ENCODE results near the gene TRIM24. TPM values are rescaled to one million over a fixed set of nuclear protein-coding genes. Genes with fewer than 3 reads are reported as not detected.

TRIM24 gene
- total and polyA plus RNA-seq, 2 of the 13 experiments (the other 11 are each of a cell fraction or from before 2014, with no cell fraction given): 100 to 106 TPM

- TF ChIP-seq SP140L (CRISPR knock-in tag; IDR thresholded peaks at IDR 0.05; ENCODE audit: borderline replicate concordance): no peak
- no peak for TF ChIP-seq ZNF20 (CRISPR knock-in tag; IDR thresholded peaks at IDR 0.05)
- TF ChIP-seq CREB1 (IDR thresholded peaks at IDR 0.05): no peak
- TF ChIP-seq CREB1 (CRISPR knock-in tag; IDR thresholded peaks at IDR 0.05): no peak
- TF ChIP-seq ONECUT2 (CRISPR knock-in tag; IDR thresholded peaks at IDR 0.05): no peak
- peak; percentile 81 for TF ChIP-seq MAX (IDR thresholded peaks at IDR 0.05)
- no peak; the same call in 1 of the 2 replicates for TF ChIP-seq FOXA3 (CRISPR knock-in tag; IDR thresholded peaks at IDR 0.05)
- TF ChIP-seq RXRA (CRISPR knock-in tag; IDR thresholded peaks at IDR 0.05): peak; percentile 70
- TF ChIP-seq ZNF121 (CRISPR knock-in tag; IDR thresholded peaks at IDR 0.05): no peak
- no peak for TF ChIP-seq YEATS4 (CRISPR knock-in tag; IDR thresholded peaks at IDR 0.05; ENCODE audit: borderline replicate concordance)
- TF ChIP-seq GTF2F1 (IDR thresholded peaks at IDR 0.05; ENCODE audit: low read length): peak; percentile 42; the same call in 1 of the 2 replicates
- no peak for TF ChIP-seq ZNF337 (CRISPR knock-in tag; IDR thresholded peaks at IDR 0.05; ENCODE audit: borderline replicate concordance, low read depth)
- no peak for TF ChIP-seq ZBTB49 (CRISPR knock-in tag; IDR thresholded peaks at IDR 0.05; ENCODE audit: borderline replicate concordance)
- peak; percentile 66 for TF ChIP-seq PHF8 (CRISPR knock-in tag; IDR thresholded peaks at IDR 0.05)
- no peak for TF ChIP-seq ZNF207 (IDR thresholded peaks at IDR 0.05; ENCODE audit: borderline replicate concordance)
- TF ChIP-seq CAMTA2 (CRISPR knock-in tag; IDR thresholded peaks at IDR 0.05; ENCODE audit: borderline replicate concordance): no peak
- TF ChIP-seq TCF7 (IDR thresholded peaks at IDR 0.05; ENCODE audit: low read depth): no peak
- no peak for TF ChIP-seq ZBTB8A (CRISPR knock-in tag; IDR thresholded peaks at IDR 0.05; ENCODE audit: borderline replicate concordance, low read depth)
- no peak for TF ChIP-seq ZNF7 (CRISPR knock-in tag; IDR thresholded peaks at IDR 0.05)
- TF ChIP-seq ZFP36L1 (CRISPR knock-in tag; IDR thresholded peaks at IDR 0.05): no peak
- TF ChIP-seq ZNF12 (CRISPR knock-in tag; IDR thresholded peaks at IDR 0.05): no peak
- TF ChIP-seq ZNF577 (CRISPR knock-in tag; IDR thresholded peaks at IDR 0.05; ENCODE audit: borderline replicate concordance, low read depth): no peak
- TF ChIP-seq NFRKB (IDR thresholded peaks at IDR 0.05): no peak
- TF ChIP-seq KDM1A (CRISPR knock-in tag; IDR thresholded peaks at IDR 0.05): 0 out of 2 replicates have a peak, but pooled peaks have one; percentile 11
- TF ChIP-seq REST (IDR thresholded peaks at IDR 0.05; ENCODE audit: borderline replicate concordance in 1 of 2, low read depth in 1 of 2, low read length in 2 of 2): peak in 1 of 2 experiments; percentile 75; a peak in 2 of 4 replicates
- no peak for TF ChIP-seq ZNF230 (CRISPR knock-in tag; IDR thresholded peaks at IDR 0.05)
- no peak for TF ChIP-seq HMG20B (CRISPR knock-in tag; conservative IDR thresholded peaks at IDR 0.05)
- TF ChIP-seq PLRG1 (conservative IDR thresholded peaks at IDR 0.05): no peak
- TF ChIP-seq NAIF1 (CRISPR knock-in tag; IDR thresholded peaks at IDR 0.05; ENCODE audit: borderline replicate concordance): no peak
Measured at GRCh38 chr7:138460176-138460648, at the start of gene TRIM24 (continued).
